WERI-Rb-1 (cell line): ENCODE results near the gene TCL1B.

Experiments
- DNase-seq: peaks from one replicate; pipeline ENCODE4 v3.0.0-alpha.2; 2020
- H3K27ac ChIP-seq: fragments of 250-450 bp; sonication (Bioruptor Pico); 2 replicates; pipeline ENCODE4 v1.5.1; 2020; ENCODE audit warnings: mild to moderate bottlenecking, moderate library complexity
- H3K27me3 ChIP-seq: fragments of 250-450 bp; sonication (Bioruptor Pico); 2 replicates; pipeline ENCODE4 v1.5.1; 2021; ENCODE audit warnings: mild to moderate bottlenecking, low read depth, moderate library complexity; ENCODE audit not compliant: insufficient read depth, severe bottlenecking
- H3K36me3 ChIP-seq: fragments of 250-450 bp; sonication (Bioruptor Pico); 2 replicates; pipeline ENCODE4 v1.5.1; 2020; ENCODE audit warnings: mild to moderate bottlenecking, moderate library complexity
- H3K4me3 ChIP-seq: 2 replicates; pipeline ENCODE4 v1.5.1; 2011; ENCODE audit warnings: low read depth, mild to moderate bottlenecking, control low read depth, low read length
- H3K9me3 ChIP-seq: fragments of 250-450 bp; sonication (Bioruptor Pico); 2 replicates; pipeline ENCODE4 v1.5.1; 2021; ENCODE audit warnings: mild to moderate bottlenecking, moderate library complexity; ENCODE audit not compliant: severe bottlenecking
- TF ChIP-seq, protein P1 (sequence below): IDR thresholded peaks from 2 replicates; pipeline ENCODE4 v1.5.1; 2011; ENCODE audit warnings: low read depth, mild to moderate bottlenecking, control low read depth, inconsistent platforms, low read length

Gene TCL1B

DNA sequence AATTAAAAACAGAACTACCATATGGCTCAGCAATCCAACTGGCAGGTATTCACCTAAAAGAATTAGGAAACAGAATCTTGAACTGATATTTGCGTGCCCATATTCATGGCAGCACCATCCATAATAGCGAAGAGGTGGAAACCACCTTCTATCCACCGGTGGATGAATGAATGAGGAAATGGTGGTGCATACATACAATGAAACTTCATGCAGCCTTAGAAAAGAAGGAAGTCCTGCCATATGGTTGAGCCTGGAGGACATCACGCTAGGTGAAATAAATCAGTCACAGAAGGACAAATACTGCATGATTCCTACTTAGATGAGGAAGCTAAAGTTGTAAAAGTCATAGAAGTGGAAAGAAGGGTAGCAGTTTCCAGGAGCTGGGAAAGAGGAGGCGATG is 21.1 kb downstream of the TCL1B start:
- H3K9me3 ChIP-seq = no peaks in the 10 kb centered on the region
- TF ChIP-seq, protein P1, sequence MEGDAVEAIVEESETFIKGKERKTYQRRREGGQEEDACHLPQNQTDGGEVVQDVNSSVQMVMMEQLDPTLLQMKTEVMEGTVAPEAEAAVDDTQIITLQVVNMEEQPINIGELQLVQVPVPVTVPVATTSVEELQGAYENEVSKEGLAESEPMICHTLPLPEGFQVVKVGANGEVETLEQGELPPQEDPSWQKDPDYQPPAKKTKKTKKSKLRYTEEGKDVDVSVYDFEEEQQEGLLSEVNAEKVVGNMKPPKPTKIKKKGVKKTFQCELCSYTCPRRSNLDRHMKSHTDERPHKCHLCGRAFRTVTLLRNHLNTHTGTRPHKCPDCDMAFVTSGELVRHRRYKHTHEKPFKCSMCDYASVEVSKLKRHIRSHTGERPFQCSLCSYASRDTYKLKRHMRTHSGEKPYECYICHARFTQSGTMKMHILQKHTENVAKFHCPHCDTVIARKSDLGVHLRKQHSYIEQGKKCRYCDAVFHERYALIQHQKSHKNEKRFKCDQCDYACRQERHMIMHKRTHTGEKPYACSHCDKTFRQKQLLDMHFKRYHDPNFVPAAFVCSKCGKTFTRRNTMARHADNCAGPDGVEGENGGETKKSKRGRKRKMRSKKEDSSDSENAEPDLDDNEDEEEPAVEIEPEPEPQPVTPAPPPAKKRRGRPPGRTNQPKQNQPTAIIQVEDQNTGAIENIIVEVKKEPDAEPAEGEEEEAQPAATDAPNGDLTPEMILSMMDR = no peak
- no peaks in the 10 kb centered on the region for H3K36me3 ChIP-seq
- no peak overlapping the region for H3K4me3 ChIP-seq
- no peak for DNase-seq
- H3K27ac ChIP-seq = no peak overlapping the region
- H3K27me3 ChIP-seq = no peaks in the 10 kb centered on the region

DNA sequence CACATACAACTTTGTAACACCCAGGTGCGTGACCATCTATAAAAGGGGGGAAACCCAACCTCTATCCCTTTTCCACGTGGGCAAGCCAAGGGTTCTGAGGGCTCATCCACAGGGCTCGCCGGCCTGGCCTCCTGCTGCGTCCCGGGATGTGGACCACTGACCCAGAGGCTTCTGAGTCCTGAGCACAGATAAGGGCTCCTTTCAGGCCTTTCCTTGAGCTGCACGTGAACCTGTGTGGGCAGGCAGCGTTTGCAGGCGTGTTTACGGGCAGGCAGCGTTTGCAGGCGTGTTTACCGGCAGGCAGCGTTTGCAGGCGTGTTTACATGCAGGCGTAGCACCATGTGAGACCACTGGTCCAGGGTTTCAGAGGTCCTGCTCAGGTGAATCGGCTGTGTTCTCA is 23.9 kb downstream of the TCL1B start:
- Histone ChIP-seq H3K27me3 (no peaks in the 10 kb centered on the region), H3K4me3 (no peak overlapping the region), H3K27ac (no peak overlapping the region), H3K36me3 (no peaks in the 10 kb centered on the region), H3K9me3 (no peaks in the 10 kb centered on the region)
- DNase-seq = no peak
- TF ChIP-seq, protein P1 = no peak

DNA sequence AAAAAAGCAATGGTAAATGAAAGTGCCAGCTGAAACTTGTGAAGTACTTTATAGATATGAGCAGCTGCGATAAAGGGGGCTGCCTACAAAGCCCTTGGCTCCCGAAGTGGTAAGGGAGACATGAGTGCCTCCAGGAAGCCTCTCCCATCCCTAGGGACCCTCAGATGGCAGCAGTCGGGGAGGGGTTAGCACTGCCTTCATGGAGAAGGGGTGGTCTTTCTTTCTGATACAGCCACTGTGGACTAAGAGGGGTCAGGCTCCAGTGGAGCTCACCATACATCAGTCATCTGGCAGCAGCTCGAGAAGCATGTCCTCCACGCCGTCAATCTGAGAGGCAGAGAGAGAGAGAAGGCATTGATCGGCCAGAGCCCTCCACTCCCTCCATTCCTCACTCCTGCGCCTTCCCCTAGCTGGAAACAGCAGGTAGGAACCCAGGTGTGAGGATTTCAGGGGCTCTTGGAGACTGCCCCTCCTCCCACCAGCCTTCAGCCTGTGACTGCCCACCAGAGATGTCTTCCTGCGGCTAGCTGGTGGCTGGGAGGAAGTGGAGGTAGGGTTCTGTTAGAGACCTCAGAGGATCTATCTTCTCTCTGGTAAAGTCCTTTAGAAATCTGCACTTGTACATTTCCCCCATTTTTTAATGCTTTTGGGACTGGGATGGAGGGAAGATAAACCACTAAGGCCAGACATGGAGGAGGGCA is 25.4 kb downstream of the TCL1B start:
- Histone ChIP-seq H3K27ac (no peak overlapping the region), H3K4me3 (no peak overlapping the region), H3K36me3 (no peaks in the 10 kb centered on the region), H3K9me3 (no peaks in the 10 kb centered on the region), H3K27me3 (no peaks in the 10 kb centered on the region)
- DNase-seq = no peak
- TF ChIP-seq, protein P1 = no peak

DNA sequence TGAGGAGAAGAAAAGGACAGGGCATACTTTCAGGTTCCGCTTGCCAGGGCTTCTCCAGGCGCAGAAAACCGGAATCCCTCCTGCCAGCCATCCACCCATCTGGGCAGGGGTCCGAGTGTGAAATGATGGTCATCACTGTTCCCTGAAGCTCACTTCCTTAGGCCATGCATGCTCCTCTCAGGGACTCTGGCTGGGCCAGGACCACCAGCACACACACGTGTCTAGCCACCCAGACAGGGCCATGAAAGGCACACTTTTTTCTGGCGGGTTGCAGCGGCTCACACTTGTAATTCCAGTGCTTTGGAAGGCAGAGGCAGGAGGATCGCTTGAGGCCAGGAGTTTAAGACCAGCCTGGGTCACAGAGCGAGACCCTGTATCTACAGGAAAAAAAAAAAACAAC is 26.2 kb downstream of the TCL1B start:
- no peak for DNase-seq
- TF ChIP-seq, protein P1 = no peak
- Histone ChIP-seq H3K36me3 (no peaks in the 10 kb centered on the region), H3K27ac (no peak overlapping the region), H3K27me3 (no peaks in the 10 kb centered on the region), H3K4me3 (no peak overlapping the region), H3K9me3 (no peaks in the 10 kb centered on the region)

DNA sequence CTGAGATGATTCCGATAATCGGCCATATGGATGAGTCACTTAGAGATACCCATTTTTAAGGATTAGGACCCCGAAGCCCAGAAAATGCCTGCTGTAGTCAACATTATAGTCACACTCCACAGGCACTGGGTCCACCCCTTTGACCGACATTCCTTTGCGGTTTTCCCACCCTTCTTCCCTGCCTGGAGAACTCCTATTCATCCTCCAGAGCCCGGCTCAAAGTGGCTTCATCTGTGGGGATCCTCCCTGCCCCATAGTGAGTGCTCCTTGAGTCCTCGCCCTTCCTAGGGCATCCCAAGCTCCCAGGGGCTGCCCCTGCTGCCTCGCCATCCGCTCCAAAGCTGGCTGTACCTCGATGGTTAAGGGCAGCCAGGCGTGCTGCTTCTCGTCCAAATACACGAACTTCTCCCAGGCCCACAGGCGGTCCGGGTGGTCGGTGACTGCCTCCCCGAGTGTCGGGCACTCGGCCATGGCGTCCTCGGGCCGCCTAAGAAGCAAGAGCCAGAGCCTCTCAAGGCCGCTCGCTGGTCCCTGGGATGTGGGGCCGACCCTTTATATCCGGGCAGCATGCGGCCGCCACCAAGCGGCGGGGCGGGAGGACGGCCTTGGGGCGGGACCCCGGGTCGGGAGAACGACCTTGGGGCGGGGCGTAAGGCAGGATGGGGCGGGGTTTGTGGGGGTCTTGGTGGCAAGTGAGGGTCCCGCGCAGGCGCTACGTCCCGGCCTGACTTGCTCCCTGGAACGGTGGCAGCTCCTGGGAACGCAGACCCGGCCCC is 27.6 kb downstream of the TCL1B start, which contains the start of gene TCL1A:
TCL1A (minus strand) TSS at position 530 of the 776 bp plus-strand sequence; CDS start at position 471, 59 bp downstream.
- Histone ChIP-seq H3K36me3 (no peaks in the 10 kb centered on the region), H3K4me3 (no peak within 1 kb of the TSS), H3K27ac (no peak within 1 kb of the TSS), H3K9me3 (no peaks in the 10 kb centered on the region), H3K27me3 (no peaks in the 10 kb centered on the region)
- no peak for DNase-seq
- TF ChIP-seq, protein P1 = no peak
